Measurements from ENCODE around the gene APBB2.

Gene APBB2

GRCh38 chr4:41169256-41169800 lies 45.0 kb downstream of the APBB2 start:
- no peaks in the 10 kb centered on the region for H3K4me1 Mint-ChIP-seq (ENCODE audit: low read depth)
- no peaks in the 10 kb centered on the region for H3K9me3 Mint-ChIP-seq
- no peaks in the 10 kb centered on the region for H3K27me3 Mint-ChIP-seq (ENCODE audit: low read depth)
- DNase-seq (ENCODE audit: low spot score): no peak
- H3K4me3 Mint-ChIP-seq: no peak overlapping the region
- H3K27ac Mint-ChIP-seq: no peak overlapping the region
- no peaks in the 10 kb centered on the region for H3K36me3 Mint-ChIP-seq (ENCODE audit: low read depth)

GRCh38 chr4:41167191-41167590 lies 47.2 kb downstream of the APBB2 start:
- Mint-ChIP-seq H3K27me3 (ENCODE audit: low read depth) (no peaks in the 10 kb centered on the region), H3K9me3 (no peaks in the 10 kb centered on the region), H3K4me1 (ENCODE audit: low read depth) (no peaks in the 10 kb centered on the region), H3K4me3 (no peak overlapping the region), H3K27ac (no peak overlapping the region), H3K36me3 (ENCODE audit: low read depth) (no peaks in the 10 kb centered on the region)
- no peak for DNase-seq (ENCODE audit: low spot score)

- Mint-ChIP-seq H3K36me3 (ENCODE audit: low read depth) (no peaks in the 10 kb centered on the region), H3K27me3 (ENCODE audit: low read depth) (no peaks in the 10 kb centered on the region)
Measured at GRCh38 chr4:41164405-41164804, 49.9 kb downstream of the APBB2 start.

GRCh38 chr4:41161355-41161754 lies 53.0 kb downstream of the APBB2 start:
- DNase-seq (ENCODE audit: low spot score): no peak
- H3K27ac Mint-ChIP-seq: no peak overlapping the region
- H3K36me3 Mint-ChIP-seq (ENCODE audit: low read depth): no peaks in the 10 kb centered on the region
- H3K4me3 Mint-ChIP-seq: no peak overlapping the region
- no peaks in the 10 kb centered on the region for H3K9me3 Mint-ChIP-seq
- no peaks in the 10 kb centered on the region for H3K4me1 Mint-ChIP-seq (ENCODE audit: low read depth)
- no peaks in the 10 kb centered on the region for H3K27me3 Mint-ChIP-seq (ENCODE audit: low read depth)

More at GRCh38 chr4:41164405-41164804, 49.9 kb downstream of the APBB2 start:
- no peak for DNase-seq (ENCODE audit: low spot score)
- Mint-ChIP-seq H3K9me3 (no peaks in the 10 kb centered on the region), H3K4me3 (no peak overlapping the region), H3K27ac (no peak overlapping the region), H3K4me1 (ENCODE audit: low read depth) (no peaks in the 10 kb centered on the region)

GRCh38 chr4:41160856-41161255 lies 53.5 kb downstream of the APBB2 start:
- Mint-ChIP-seq H3K27ac (no peak overlapping the region), H3K9me3 (no peaks in the 10 kb centered on the region), H3K27me3 (ENCODE audit: low read depth) (no peaks in the 10 kb centered on the region), H3K4me3 (no peak overlapping the region), H3K36me3 (ENCODE audit: low read depth) (no peaks in the 10 kb centered on the region), H3K4me1 (ENCODE audit: low read depth) (no peaks in the 10 kb centered on the region)
- no peak for DNase-seq (ENCODE audit: low spot score)

- no peaks in the 10 kb centered on the region for H3K9me3 Mint-ChIP-seq
- no peak overlapping the region for H3K4me3 Mint-ChIP-seq
- no peaks in the 10 kb centered on the region for H3K27me3 Mint-ChIP-seq (ENCODE audit: low read depth)
- H3K36me3 Mint-ChIP-seq (ENCODE audit: low read depth): no peaks in the 10 kb centered on the region
- H3K27ac Mint-ChIP-seq: no peak overlapping the region
- no peaks in the 10 kb centered on the region for H3K4me1 Mint-ChIP-seq (ENCODE audit: low read depth)
- DNase-seq (ENCODE audit: low spot score): no peak
Measured at GRCh38 chr4:41160012-41160789, 54.1 kb downstream of the APBB2 start.

- no peak overlapping the region for H3K4me3 Mint-ChIP-seq
- H3K27ac Mint-ChIP-seq: no peak overlapping the region
- no peaks in the 10 kb centered on the region for H3K27me3 Mint-ChIP-seq (ENCODE audit: low read depth)
- H3K4me1 Mint-ChIP-seq (ENCODE audit: low read depth): no peaks in the 10 kb centered on the region
- H3K36me3 Mint-ChIP-seq (ENCODE audit: low read depth): no peaks in the 10 kb centered on the region
- no peak for DNase-seq (ENCODE audit: low spot score)
- no peaks in the 10 kb centered on the region for H3K9me3 Mint-ChIP-seq
Measured at GRCh38 chr4:41158756-41159155, 55.6 kb downstream of the APBB2 start.

- H3K4me1 Mint-ChIP-seq (ENCODE audit: low read depth): no peaks in the 10 kb centered on the region
- H3K36me3 Mint-ChIP-seq (ENCODE audit: low read depth): no peaks in the 10 kb centered on the region
- H3K9me3 Mint-ChIP-seq: no peaks in the 10 kb centered on the region
- no peak for DNase-seq (ENCODE audit: low spot score)
- H3K27me3 Mint-ChIP-seq (ENCODE audit: low read depth): no peaks in the 10 kb centered on the region
- no peak overlapping the region for H3K27ac Mint-ChIP-seq
- no peak overlapping the region for H3K4me3 Mint-ChIP-seq
Measured at GRCh38 chr4:41158274-41158673, 56.1 kb downstream of the APBB2 start.

- no peaks in the 10 kb centered on the region for H3K36me3 Mint-ChIP-seq (ENCODE audit: low read depth)
- H3K4me3 Mint-ChIP-seq: no peak overlapping the region
- no peak overlapping the region for H3K27ac Mint-ChIP-seq
Measured at GRCh38 chr4:41157009-41157408, 57.3 kb downstream of the APBB2 start.

GRCh38 chr4:41156574-41156973 lies 57.8 kb downstream of the APBB2 start:
- no peak for DNase-seq (ENCODE audit: low spot score)
- Mint-ChIP-seq H3K9me3 (no peaks in the 10 kb centered on the region), H3K27ac (no peak overlapping the region), H3K4me1 (ENCODE audit: low read depth) (no peaks in the 10 kb centered on the region), H3K27me3 (ENCODE audit: low read depth) (no peaks in the 10 kb centered on the region), H3K36me3 (ENCODE audit: low read depth) (no peaks in the 10 kb centered on the region), H3K4me3 (no peak overlapping the region)

More at GRCh38 chr4:41157009-41157408, 57.3 kb downstream of the APBB2 start:
- H3K9me3 Mint-ChIP-seq: no peaks in the 10 kb centered on the region
- no peak for DNase-seq (ENCODE audit: low spot score)
- no peaks in the 10 kb centered on the region for H3K27me3 Mint-ChIP-seq (ENCODE audit: low read depth)
- H3K4me1 Mint-ChIP-seq (ENCODE audit: low read depth): no peaks in the 10 kb centered on the region

- no peak for DNase-seq (ENCODE audit: low spot score)
- no peaks in the 10 kb centered on the region for H3K9me3 Mint-ChIP-seq
- H3K36me3 Mint-ChIP-seq (ENCODE audit: low read depth): no peaks in the 10 kb centered on the region
- no peaks in the 10 kb centered on the region for H3K4me1 Mint-ChIP-seq (ENCODE audit: low read depth)
- H3K4me3 Mint-ChIP-seq: no peak overlapping the region
- no peak overlapping the region for H3K27ac Mint-ChIP-seq
- no peaks in the 10 kb centered on the region for H3K27me3 Mint-ChIP-seq (ENCODE audit: low read depth)
Measured at GRCh38 chr4:41155194-41155830, 59.0 kb downstream of the APBB2 start.

- H3K36me3 Mint-ChIP-seq (ENCODE audit: low read depth): no peaks in the 10 kb centered on the region
- H3K4me1 Mint-ChIP-seq (ENCODE audit: low read depth): no peaks in the 10 kb centered on the region
- H3K9me3 Mint-ChIP-seq: no peaks in the 10 kb centered on the region
- no peak for DNase-seq (ENCODE audit: low spot score)
- H3K27me3 Mint-ChIP-seq (ENCODE audit: low read depth): no peaks in the 10 kb centered on the region
- H3K4me3 Mint-ChIP-seq: no peak overlapping the region
- no peak overlapping the region for H3K27ac Mint-ChIP-seq
Measured at GRCh38 chr4:41154814-41155177, 59.5 kb downstream of the APBB2 start.

- H3K36me3 Mint-ChIP-seq (ENCODE audit: low read depth): no peaks in the 10 kb centered on the region
- H3K4me1 Mint-ChIP-seq (ENCODE audit: low read depth): no peaks in the 10 kb centered on the region
- H3K4me3 Mint-ChIP-seq: no peak overlapping the region
- DNase-seq (ENCODE audit: low spot score): no peak
- H3K9me3 Mint-ChIP-seq: no peaks in the 10 kb centered on the region
- no peaks in the 10 kb centered on the region for H3K27me3 Mint-ChIP-seq (ENCODE audit: low read depth)
- H3K27ac Mint-ChIP-seq: no peak overlapping the region
Measured at GRCh38 chr4:41154010-41154813, 60.1 kb downstream of the APBB2 start.

GRCh38 chr4:41150401-41150800 lies 63.9 kb downstream of the APBB2 start:
- Mint-ChIP-seq H3K4me3 (no peak overlapping the region), H3K36me3 (ENCODE audit: low read depth) (no peaks in the 10 kb centered on the region), H3K27ac (no peak overlapping the region), H3K4me1 (ENCODE audit: low read depth) (no peaks in the 10 kb centered on the region), H3K27me3 (ENCODE audit: low read depth) (peaks cover 9% of the 10 kb centered on the region), H3K9me3 (no peaks in the 10 kb centered on the region)
- no peak for DNase-seq (ENCODE audit: low spot score)
